Endometrial microvascular endothelial cells (primary cell): ENCODE results near the gene C2orf72. TPM values are rescaled to one million over a fixed set of nuclear protein-coding genes. Genes with fewer than 3 reads are reported as not detected.
"Not testable (repeated sequence)": the region's sequence is repeated elsewhere in the genome, so short reads cannot be mapped to it uniquely, and the experiment has no call there.

ENCODE experiments used
- in situ Hi-C: cut with HindIII; loops from 2 replicates; pipeline ENCODE4 v1.10.0; 2017; ENCODE audit warnings: low sequenced_read_pairs, low pct_unique_long_range_greater_than_20kb; ENCODE audit errors: inconsistent ontology term
- total RNA-seq: library from RNA; depleted of rRNA; stranded (reverse); fragments of >200 nt; gene quantifications from one replicate; pipeline ENCODE4 v1.2.3, GENCODE V29; 2015; ENCODE audit errors: inconsistent ontology term

The C2orf72 gene
- total RNA-seq = not detected

DNA sequence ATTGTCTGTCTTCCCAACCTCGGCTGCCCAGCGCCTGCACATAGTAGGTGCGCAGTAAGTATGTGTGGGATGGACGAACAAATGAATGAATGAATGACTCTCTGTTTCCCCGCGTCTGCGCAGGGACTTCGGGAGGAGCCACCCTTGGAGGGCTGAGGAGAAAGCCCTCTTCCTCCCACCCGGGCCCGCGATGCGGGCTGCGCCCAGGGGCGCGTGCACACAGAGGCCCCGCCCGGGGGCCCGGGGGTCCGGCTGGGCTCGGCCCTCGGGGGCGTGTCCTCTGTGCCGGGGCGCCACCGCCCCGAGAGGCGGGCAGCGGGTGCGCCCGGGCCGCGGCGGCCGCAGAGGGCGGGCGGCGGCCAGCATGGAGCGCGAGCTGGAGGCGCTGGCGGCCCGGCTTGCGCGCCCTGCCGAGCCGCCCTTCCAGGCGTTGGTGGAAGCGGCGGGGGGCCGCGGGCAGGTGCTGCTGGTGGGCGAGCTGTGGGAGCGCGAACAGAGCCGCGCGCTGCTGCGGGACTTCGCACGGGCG lies at the start of gene C2orf72:
Gene C2orf72 (plus strand): TSS at position 322 of the 529 bp plus-strand sequence. CDS start 43 bp downstream, at position 365.
- in situ Hi-C loops = no loop called here

DNA sequence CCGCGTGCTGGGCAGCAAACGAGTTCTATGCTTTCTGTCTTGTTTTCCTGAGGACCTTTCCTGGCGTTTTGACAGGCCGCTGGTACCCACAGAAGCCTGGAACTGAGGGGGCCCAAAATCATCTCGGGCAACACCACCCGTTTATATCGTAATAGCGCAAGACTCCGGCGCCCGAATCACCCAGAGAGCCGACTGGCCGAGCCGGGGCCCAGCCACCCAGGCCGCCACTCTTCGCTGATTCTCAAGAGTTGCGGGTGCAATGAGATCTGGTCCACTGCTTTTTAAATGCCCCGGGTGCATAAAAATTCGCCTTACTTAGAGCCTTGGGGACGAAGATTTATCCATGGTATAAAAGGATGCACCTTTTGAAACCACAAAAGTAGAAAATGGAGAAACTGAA lies 47.6 kb upstream of the C2orf72 start:
- in situ Hi-C loops = no loop called here

DNA sequence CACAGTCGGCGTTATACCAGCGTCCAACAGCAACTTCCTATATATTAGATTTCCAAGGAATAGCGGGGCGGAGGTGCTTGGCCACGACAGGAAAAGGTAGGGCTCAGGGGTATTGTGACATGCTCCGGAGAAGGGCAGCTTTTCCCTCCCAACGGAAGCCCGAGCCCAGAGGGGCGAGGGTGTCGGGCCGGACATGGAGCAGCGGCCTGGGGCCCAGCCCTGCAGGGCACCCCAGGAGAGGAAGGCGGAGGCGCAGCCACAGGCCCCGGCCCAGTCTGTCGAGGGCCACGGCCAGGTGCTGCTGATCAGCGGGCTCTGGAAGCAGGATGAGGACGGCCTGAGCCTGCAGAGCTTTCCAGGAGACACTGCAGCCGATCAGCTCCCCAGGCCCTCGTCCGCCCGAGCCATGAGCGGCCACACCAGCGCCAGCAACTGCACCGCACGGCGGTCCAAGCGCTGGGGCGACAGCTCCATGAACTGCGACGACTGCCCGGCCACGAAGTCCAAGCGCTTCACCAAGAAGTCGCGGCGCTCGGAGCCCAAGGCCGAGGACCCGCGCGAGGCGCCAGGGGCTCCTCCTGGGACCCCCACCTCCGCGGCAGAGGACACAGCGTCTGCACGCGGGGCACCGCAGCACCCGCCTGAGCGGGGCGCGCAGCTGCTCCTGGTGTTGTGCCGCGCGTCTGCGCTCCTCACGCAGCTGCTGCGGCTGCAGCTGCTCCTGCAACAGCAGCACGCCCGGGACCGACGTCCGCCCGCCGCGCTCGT lies 47.0 kb upstream of the C2orf72 start:
- in situ Hi-C loops = no loop called here

DNA sequence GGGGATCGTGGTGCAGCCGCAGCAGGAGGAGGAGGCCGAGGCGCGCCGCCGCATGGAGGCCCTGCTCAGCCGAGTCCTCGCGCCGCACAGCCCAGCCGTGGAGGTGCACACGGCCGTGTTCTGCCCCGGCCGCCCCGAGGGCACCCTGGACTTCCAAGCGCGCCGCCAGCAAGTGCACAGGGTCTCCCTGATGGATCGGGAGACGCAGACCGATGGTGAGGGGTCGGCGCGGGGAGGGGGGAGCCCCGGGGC lies 46.5 kb upstream of the C2orf72 start:
- in situ Hi-C loops = no loop called here

DNA sequence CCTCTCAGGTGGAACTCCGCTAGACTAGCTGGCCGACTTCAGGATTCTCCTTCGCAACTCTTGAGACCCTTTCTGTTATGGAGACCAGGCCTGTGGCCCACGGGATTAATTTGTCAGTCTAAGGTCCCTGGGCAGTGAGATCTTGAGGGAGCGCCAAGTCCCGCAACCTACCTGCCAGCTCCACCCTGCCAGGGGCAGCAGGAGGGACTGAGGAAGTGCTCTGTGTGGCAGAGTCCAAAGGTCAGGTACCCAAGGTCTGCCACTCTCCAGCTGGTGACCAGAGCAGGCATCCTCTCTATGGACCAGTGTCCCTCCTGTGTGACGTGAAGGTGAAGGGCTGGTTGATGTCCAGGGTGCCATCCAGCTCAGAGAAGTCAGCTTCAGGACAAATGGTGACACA lies 45.7 kb upstream of the C2orf72 start:
- in situ Hi-C loops = no loop called here

DNA sequence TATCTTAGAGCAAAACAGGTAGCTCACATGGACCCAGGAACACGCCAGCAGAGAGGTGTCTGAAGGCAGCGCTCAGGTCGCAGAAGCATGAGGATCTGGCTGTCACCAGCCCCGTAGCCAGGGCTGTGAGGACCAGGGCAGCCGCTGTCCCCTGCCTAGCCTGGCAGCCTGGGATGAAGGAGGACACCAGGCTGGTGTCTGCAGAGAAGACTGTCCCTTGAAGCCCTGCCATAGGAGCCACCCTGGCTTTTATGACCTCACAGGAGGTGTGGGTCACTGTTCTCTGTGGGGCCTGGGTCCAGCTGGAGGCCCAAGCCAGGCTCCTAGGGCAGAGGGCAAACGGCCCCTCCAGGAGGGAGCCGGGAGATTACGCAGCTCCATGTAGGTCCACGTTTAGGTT lies 41.5 kb upstream of the C2orf72 start, which contains the start of gene SPATA3:
Gene SPATA3 (plus strand): TSS at position 301 of the 400 bp plus-strand sequence. CDS start 113 bp downstream, outside the sequence.
- in situ Hi-C loops = no loop called here

DNA sequence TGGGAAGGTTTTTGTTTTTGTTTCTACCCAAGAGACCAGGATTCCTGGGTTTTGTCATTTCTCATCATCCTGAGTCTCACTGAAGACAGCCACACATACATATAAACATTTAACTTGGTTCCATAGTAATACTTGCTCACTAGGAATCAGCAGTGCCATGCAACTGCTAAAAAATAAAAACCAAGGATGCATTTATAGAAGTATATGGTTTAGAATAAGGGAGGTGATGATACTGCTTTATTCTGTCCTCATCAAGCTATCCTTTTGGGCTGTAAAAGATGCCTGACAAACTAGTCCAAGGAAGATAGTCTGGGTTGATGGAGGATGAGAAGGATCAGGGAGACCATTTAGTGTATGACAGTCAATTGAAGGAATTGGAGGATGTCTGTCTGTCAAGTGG lies 40.7 kb upstream of the C2orf72 start:
- in situ Hi-C loops = no loop called here

DNA sequence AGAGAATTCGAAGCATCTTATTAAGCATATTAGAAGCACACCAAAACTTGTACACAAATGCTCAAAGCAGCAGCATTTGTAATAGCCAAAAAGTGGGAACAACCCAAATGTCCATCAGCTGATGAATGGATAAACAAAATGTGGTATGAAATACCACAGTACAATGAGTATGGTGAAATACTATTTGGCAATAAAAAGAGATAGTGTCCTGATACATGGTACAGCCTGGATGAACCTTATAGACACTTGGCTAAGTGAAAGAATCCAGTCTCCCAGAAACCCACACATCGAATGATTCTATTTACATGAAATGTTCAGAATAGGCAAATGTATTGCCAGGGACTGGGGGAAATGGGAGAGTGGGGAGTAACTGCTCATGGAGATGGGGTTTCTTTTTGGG lies 38.4 kb upstream of the C2orf72 start:
- in situ Hi-C loops = no loop called here

DNA sequence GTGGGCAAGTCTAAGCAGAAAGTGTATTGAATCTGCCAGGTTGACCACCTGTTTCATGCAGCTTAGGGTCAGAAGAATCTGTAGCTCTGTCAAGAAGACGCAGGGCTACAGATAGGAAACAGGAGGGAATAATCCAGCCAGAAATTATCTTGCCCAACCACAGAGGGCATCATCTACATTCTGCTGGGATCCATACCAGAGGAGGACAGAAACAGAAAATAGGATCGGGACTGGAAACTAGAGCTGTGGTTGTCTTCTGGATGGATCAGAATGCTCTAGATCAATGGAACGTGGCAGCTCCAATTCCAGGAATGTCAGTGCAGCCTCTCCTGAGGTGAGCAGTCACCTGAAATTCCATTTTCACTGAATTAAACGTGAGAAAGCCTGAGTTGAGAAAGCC lies 37.8 kb upstream of the C2orf72 start:
- in situ Hi-C loops = no loop called here

DNA sequence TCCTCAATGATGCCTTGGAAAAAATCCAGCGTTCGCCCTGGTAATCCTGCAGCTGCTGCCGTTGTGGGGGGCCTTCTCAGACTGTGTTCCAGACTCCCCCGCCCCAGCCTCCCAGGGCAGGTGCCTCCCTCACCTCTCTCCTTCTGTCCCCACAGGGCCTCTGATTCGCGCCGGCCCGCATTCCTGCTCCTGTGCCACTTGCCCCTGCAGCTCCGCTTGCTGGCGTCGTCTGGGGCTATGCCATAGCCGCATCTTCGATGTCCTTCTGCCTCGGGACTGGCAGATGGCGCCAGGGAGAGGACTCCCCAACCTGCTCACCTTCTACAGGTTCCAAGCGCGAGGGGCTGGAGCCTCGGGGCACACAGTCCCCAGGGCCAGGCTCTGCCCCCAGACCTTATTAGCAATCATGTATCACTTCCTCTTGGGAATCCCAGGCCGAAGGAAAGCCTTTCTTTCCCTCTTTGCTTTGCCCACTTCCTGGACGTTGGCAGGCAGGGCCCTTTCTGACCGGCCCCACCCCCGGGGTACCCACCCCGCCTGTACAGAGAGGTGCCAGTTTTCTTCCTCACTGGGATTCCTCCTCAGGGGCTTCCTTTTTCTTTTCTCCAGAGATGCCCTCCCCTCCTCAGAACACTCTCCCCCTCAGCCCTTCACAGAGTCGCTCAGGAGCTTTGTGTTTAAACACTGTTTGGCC lies 37.0 kb upstream of the C2orf72 start:
- in situ Hi-C loops = no loop called here

DNA sequence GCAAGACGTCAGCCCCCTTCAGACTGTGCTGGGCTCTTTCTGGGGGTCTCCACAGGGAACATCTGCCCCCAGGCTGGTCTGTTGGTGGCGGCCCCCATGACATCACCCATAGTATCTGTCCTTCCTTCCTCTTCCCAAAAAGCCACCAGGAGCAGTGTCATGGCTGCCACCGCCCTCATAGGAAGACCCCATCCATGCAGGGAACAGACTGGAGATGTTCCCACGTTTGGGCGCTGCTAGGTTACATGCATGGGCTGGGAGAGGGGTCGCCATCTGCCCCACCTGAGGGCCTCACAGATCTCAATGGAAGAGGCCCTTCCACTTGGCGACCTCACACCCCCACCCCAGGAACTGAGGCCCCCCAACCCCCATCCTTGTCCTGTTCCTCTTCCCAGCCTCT lies 36.3 kb upstream of the C2orf72 start:
- in situ Hi-C loops = no loop called here

DNA sequence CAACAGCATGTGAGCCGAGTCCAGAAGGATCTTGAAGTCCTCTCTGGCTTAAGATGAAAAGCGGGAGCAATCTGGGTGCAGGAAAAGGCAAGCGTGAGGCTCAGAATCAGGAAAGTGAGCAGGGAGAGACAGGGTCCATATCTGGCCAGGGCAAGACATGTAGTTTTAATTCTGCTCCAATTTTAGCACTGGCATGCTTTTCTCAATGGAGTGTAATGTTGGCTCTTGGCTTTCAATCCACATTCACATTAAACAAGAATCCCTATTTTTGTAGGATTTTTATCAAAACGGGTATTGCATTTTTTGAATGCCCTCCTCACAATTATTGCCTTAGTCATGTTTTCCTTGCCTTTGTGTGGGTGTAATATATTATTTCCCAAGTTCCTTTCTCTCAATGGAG lies 35.4 kb upstream of the C2orf72 start:
- in situ Hi-C loops = no loop called here

DNA sequence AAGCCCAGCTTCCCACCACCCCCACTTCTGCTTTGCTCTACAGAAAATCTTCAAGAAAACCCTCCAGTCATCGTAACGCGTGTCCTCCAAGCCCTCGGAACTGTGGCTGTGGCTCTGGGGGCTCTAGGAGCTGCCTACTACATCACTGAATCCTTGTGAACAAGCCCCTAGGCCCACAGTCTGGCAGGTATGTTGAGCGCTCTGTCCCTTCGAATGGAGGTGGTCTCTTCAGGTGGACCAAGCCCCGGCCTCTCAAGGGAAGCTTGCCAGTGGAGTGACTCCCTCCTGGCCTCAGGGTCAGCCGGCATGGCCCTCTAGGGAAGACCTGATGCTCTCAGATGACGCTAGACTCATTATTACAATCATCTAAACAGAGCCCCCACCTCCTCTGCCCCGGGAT lies 34.7 kb upstream of the C2orf72 start:
- in situ Hi-C loops = no loop called here

DNA sequence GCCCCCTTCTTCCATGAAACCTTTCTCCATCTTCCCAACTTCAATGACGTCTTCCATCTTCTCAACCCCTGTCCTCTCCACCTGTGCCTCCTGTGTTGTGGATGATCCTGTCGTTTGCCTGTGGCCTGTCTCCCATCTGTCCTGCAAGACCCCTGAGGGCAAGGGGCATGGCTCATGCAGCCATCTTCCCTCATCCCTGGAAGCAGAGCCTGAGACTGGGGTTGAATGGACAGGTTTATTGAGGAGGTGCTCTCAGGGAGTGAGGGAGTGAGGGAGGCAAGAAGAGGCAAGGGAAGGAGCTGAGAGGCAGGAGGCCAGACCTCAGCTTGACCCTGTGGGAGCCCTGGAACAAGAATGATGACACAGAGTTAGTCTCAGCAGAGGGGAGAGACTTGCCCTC lies 34.1 kb upstream of the C2orf72 start:
- in situ Hi-C loops = no loop called here

DNA sequence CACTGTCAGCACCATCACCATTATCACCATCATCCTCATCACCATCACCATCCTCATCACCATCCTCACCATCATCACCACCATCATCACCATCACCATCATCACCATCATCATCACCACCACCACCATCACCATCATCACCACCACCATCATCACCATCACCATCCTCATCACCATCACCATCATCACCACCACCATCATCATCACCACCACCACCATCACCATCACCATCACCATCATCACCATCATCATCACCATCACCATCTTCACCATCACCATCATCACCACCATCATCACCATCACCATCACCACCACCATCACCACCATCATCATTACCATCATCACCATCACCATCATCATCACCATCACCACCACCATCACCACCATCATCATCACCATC lies 32.4 kb upstream of the C2orf72 start:
- in situ Hi-C loops = not testable (repeated sequence)

DNA sequence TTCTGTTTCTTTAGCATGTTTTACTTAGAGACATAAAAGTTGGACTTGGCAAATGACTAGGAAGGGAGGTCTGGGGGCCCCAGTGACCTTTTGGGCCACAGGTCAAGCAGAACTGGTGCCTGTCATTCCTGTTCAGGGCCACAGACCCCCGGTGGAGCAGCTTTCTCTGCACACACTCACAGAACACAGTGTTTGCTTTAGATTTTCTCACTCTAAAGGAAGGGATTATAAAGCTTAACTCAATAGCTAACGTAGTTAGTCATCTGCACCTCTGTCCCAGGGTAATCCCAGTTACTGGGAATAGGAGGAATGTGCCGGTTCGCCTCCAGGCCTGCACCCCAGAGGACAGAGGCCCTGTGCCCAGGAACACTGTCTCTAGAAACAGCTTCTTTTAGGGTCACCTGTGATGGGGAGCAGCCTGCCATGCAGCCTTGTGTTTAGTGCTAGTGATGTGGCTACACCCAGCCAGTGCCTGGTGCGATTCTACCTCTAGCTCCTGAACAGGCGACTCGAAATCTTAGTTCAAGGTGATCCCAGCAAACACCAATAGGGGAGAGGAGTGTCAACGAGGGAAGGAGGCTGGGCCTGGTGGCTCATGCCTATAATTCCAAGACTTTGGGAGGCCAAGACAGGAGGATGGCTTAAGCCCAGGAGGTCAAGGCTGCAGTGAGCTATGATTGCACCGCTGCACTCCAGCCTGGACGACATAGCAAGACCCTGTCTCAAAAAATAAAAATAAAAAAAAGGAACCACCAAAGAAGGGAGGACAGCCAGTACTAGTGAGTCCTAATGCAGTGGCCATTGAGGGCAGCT lies 29.8 kb upstream of the C2orf72 start:
- in situ Hi-C loops = no loop called here

DNA sequence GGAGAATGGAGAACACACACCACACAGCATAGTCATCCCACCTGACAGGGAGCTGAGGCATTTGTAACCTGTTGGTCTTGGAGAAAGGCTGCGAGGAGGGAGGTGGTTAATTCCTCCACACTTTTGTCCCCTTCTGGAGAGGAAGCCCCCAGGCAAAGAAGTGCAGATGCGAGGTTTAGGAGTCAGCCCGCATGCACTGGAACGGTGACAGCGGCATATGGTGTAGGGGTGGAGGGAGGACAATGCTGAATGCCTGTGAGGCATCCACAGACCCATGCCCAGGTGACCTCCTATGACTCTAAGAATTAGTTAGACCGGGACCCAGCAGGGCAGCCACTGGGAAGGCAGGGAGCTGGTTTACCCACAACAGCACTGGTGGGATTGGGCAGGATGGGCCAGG lies 29.2 kb upstream of the C2orf72 start:
- in situ Hi-C loops = no loop called here

DNA sequence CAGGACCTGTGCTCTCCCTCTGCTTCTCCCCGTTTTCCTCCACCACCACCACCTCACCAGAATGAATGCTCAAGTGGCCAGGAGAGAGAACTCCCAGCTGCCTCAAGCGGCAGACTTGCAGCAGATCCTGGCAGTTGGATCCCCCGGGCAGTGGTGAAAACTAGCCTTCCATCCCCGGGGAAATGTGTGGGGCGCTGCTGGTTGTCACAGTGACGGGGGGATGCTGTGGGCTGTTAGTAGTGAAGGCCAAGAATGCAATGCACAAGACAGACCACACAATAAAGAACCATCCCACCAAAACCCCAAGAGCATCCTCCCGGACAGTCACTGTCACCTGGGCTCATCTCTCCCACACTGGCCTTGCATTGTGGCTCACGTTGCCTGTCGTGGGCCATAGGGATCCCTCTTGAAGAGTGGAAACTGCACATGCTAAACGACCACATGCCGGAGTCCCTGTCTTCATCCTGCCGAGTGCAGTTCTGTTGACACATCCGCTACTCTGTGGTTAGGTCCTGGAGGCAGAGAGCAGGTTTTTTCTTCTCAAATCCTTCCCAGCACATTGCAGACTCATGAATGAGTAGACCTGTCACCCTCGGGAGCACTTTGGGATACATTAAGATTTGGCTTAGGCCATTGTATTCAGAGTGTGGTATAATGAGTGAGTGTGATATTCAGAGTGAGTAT lies 27.9 kb upstream of the C2orf72 start:
- in situ Hi-C loops = no loop called here

DNA sequence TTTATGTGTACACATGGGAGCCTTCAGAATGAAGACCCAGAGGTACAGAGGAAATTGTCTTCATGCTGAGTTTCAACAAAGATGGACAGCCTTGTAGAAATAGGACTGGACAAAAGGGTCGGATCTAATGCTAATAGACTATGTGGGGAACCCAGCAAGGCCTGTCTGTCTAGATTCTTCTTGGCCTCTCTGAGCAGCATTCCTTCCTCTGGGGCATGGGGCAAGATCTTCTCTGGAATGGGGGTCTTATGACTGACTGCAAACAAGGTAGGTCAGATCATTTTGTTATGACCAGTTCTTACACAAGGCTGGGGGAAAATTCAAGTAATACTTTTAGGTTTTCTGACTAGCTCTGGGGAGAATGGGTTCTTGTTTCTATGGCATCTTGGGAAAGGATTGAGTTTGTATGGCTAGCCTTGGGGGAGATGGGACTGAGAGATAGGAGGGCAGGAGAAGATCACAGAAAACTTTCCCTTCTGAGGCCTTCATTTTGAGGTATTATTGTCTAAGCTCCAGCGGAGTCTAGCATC lies 27.1 kb upstream of the C2orf72 start:
- in situ Hi-C loops = no loop called here
